H54 (cell line): Measurements from ENCODE around the gene LRRC4C.

Source experiments
- DNase-seq: peaks from one replicate; pipeline ENCODE4 v3.0.0; 2011; ENCODE audit warnings: low spot score, mixed read lengths; ENCODE audit not compliant: insufficient read length
- FAIRE-seq: peaks from 3 replicates; lab custom pipeline; 2011; peaks lifted over from hg19 to GRCh38; lab: Jason Lieb, UNC
- POLR2A ChIP-seq: IDR thresholded peaks from 2 replicates; pipeline ENCODE4 v1.6.1; 2011; ENCODE audit warnings: low read depth, mild to moderate bottlenecking, low read length

Gene LRRC4C

DNA sequence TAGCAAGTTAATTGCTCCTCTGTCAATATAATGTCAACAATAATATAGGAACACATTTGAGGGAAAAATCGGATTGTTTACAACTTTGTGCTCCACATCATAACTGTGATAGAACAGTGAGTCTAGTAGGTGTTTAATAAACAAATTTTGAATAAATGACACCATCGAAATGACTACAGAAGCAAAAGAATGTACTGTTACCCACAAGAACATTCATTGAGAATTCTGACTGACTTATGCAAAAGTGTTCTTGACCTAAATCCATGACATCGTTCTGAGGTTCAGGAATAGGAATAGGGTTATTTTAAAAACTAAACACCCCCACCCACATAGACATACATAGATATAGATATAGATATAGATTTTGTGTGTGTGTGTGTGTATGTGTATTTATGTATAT is 8.4 kb downstream of the LRRC4C start:
- no peak for TF ChIP-seq POLR2A
- DNase-seq, result no peak
- FAIRE-seq, result no peak

DNA sequence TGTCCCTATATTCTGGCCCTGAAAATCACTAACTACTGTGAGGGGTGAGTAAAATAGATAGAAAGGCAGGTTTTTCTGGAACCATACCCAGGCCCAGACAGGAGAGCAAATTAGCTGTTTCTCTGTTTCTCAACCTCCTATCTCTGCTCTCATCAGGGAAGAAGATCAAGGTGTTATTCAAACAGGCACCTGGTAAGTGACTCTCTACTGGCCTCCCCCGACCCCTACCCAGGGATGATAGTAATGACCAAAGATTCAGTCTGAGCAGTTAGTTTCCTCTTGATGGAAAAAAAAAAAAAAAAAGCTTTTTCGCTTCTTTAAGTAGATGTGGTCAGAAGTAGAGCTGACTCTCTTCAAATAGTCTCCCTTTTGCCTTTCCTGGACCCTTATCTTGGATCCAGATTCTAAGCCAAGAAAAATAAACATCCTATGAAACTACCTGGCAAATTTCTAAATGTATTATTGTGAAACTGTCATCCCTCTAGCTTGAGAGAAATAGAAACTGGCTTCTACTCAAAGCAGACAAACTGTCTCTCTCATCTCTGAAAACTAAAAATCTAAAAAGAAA is 9.9 kb downstream of the LRRC4C start:
- TF ChIP-seq POLR2A, result no peak
- FAIRE-seq, result no peak
- DNase-seq, result no peak

DNA sequence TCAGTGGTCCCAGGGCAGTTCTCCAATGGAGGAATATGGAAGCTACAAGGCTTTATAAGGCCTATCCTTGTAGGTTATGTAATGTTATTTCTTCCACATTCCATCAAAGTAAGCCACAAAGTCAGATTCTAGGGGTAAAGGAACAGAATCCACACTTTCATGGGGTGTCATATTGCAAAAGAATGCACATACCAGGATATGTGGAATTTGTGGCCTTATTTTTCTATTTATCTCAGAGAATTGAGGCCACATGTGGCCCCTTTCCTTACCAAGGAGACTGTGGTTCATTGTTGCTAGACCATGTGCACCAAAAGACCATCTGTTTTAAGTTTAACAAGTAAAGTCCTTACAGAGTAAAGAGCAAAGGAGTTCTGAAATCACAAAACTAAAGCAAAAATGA is 12.9 kb downstream of the LRRC4C start:
- FAIRE-seq, result no peak
- no peak for DNase-seq
- TF ChIP-seq POLR2A, result no peak

DNA sequence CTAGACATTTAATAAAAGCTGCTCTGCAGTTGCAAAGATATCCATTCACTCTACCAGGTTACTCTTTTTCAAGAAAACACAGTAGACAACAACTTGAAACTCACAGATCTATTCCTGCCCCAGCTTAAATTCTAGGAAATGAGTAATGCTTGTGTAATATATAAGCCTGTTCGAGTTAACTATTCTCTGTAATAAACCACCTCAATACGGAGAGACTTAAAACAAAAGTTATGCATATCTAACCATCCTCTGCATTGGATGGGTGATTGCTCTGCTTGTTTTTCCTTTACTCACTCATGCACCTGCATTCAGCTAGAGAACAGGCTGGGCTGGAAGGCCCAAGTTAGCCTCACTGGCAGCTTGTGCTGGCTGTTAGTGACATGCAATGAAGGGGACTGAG is 13.3 kb downstream of the LRRC4C start:
- FAIRE-seq (no peak), DNase-seq (no peak)
- no peak for TF ChIP-seq POLR2A

DNA sequence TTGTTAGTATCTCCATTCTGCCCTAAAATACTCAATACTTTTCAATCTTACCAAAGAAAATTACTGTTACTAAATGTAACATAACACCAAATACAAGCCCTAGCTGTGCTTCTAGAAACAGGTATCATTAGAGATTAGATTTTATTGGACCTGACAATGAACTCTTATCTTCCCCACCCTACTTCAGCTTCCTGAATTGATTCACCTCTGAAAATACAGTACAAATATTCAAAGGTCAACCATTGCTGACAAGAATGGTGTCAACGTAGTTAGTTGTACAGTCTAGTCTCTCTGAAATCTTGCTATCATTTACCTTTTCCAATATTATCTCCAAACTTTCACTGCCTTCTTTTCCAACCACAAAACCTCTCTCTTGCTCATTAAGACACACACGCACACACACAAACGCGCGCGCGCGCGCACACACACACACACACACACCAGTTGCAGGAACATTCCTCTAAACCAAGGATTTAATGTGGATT is 22.4 kb downstream of the LRRC4C start:
- TF ChIP-seq POLR2A, result no peak
- no peak for FAIRE-seq
- no peak for DNase-seq

DNA sequence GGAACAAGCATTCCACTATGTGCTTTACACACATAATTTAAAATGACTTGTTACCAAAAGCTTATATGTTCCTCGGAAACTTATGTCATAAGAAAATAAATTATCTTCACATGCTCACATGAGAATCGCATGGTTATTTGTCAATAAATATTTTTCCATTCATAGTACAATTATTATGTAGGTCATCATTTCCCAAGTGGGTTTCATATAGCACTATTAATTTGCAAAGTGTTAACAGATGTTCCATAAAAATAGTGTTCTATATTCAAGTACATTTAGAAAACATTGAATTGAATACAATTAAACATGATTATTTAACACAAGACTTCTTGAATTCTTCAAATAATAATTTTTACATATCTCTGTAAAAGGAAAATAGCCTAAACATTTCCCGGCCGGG is 23.9 kb downstream of the LRRC4C start:
- DNase-seq (no peak), FAIRE-seq (no peak)
- no peak for TF ChIP-seq POLR2A

DNA sequence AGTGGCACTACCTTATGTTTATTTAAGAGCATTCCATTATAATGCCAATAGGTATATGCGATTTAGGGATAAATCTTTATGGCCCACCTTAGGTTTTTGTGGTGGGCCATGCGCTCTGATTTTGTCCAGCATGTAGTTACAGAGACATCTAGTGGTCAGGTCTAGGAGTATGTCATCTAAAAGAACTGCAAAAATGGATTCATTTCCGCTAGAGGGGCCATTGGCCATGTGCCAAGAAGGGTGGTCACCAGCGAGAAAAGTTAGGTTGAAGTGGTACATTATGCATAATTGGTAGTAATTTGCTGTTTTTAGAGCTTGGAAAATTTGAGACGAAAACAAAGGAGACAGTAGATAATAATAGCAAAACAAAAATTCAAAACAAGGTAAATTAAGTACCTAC is 27.7 kb downstream of the LRRC4C start:
- FAIRE-seq, result no peak
- no peak for DNase-seq
- TF ChIP-seq POLR2A, result no peak

DNA sequence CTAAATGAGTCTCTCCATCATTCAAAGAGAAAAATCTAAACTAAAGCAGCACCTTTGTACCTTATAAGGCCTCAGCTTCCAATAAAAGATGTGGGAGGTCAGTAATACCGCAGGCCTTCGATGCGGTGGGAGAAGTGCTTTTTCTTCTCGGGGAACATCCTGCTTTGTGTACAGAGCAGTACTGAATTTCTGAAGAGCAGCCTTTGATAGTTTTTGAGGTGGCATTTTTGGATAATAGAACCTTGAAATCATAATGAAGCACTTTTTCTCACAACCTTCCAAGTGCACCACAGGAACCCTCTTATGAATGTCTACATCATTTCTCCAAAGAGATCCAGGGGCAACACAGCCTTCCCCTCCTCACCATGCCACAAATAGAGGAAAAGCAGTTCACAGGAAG is 39.6 kb downstream of the LRRC4C start:
- TF ChIP-seq POLR2A, result no peak
- DNase-seq (no peak), FAIRE-seq (no peak)

DNA sequence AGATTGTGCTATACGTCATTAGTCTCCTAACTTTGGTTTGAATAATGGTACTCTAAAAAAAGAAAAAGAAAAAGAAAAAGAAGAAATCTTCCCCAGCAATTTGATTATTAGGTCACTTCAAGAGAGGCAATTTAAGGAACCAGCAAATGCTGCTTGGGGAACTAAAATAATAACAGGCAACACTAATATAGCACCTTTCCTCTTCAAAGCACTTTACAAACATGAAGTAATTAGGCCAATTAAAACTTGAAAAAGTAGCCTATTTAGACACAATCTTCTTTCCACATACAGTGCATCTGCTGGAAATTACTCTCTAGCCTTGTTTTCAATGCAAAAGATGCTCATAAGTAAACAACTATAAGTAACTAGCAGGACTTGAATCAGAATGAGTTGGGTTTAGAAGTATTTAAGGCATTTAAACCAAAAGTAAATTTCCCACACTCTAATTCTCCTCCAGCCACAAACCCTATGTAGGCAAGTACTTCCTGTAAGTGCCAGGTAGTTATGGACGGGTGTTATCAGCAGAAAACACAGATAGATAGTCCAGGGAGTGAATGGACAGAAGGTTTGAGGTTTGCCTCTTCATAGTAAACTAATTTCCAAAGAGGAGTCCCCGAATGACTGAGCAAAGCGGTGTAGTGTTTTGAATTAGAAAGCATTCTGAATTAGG is 44.5 kb downstream of the LRRC4C start:
- TF ChIP-seq POLR2A, result no peak
- DNase-seq (no peak), FAIRE-seq (no peak)

DNA sequence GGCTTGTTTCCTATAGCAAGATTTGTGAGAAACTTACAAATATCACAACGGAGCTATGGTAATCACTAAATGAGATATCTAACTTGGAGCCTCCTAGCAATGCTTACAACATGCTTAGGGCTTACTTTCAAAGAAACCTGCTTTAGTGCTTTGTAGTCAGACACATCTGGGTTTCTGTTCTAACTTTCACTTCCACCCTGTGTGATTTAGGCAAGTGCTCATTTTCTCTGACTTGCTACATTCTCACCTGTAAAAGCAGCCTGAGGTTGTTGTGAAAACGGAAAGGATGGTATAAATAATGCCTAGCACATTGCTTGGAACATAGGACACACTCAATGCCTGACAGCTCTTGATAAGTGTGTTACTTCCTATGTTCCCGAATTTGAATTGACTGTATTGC is 45.6 kb downstream of the LRRC4C start:
- DNase-seq, result no peak
- TF ChIP-seq POLR2A, result no peak
- FAIRE-seq, result no peak

DNA sequence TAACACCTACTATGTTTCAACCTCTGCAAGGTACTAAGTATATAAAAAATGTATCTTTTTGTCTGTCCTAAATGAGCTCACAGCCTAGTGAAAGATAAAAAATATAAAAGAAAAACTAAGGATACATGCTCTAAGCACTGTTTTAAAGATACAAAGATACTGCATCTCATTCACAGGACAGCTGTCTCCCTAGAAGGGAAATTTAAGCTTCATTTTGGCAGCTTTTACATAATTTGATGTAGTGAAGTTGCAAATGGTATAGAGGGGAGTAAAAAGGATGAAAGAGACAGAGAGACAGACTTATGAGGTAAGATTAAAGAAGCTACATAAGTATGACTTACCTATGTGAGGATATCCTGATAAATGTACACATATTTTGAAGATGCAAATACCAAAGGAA is 53.6 kb downstream of the LRRC4C start:
- no peak for DNase-seq
- no peak for FAIRE-seq
- TF ChIP-seq POLR2A, result no peak

DNA sequence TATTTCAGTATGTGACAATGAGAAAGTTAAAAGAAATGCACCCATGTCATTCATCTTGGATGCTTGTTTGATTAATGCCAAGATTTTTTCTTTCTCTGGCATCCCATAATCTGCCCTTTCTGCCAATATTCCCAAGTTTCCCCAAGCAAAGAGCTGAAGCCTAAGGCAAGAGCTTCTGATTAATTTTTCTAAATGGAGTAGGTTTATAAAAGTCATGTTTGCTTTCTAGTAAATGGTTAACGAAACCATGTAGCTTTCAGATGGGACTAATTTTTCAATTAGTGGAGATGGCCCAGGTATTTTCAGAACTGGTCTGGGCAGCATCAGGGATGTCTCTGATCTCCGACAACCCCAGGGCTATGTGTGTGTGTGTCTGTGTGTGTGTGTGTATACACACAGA is 55.3 kb downstream of the LRRC4C start:
- TF ChIP-seq POLR2A, result no peak
- DNase-seq (no peak), FAIRE-seq (no peak)

DNA sequence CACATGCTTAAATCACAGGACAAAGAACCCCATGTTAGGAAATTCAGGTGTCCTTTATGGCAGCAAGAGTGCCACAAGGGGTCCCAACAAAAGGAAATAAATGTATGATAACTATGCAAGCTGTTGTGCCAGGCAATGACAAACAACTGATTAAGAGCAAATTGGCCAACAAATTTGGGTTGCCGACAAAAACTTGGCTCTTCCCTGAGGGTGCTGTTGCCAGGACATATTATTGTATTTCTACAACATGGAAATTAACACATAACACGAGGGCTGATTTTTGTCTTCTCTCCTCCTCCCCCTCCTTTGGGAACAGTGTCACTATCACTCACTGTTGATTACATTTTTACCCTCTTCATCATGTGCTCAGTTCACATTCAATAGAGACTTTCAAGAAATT is 56.0 kb downstream of the LRRC4C start:
- no peak for FAIRE-seq
- no peak for DNase-seq
- TF ChIP-seq POLR2A, result no peak

DNA sequence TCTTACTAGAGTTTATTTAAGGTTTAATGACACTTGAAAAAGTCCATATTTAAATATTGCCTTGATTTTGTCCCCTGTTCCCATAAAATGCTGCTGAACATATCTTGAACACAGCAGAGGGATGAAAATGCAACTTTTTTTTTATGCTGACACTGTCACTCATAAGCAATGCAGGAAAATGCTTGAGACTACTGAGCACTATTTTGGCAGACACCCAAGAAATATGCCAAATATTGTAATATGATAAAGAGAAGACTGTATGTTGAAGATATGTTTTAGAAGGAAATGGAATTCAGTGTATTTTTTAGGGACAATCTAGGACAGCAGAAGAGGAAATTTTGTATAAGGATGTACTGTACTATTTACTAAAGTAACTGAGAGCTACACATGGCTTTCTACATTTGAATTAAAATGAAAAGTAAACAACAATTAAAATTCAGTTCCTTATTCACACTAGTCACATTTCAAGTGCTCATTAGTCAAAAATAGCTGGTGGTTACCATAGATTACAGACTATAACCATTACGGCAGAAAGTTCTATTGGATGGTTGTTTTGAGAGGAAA is 58.6 kb downstream of the LRRC4C start:
- FAIRE-seq (no peak), DNase-seq (no peak)
- no peak for TF ChIP-seq POLR2A

DNA sequence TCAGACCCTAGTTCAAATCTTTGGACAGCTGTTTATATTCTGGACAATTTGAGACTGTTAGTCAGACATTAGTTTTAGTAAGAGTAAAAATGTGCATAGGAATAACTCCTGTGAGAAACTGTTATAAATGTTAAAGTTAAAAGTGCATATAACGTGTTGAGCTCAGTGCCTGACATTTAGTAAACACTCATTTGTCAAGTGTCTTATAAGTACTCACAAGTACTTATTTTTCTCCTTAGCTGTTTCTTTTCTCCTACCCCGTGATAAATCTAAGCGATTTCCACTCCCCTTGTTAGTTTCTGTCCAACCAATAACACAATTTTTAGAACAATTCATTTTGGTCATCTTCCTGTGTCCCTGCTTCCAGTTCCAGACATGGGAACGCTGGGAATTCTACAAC is 59.3 kb downstream of the LRRC4C start:
- FAIRE-seq, result no peak
- DNase-seq, result no peak
- TF ChIP-seq POLR2A, result no peak
